Natural killer cell (primary cell): Measurements from ENCODE around the gene TMEM38A. TPM values are rescaled to one million over a fixed set of nuclear protein-coding genes. Genes with fewer than 3 reads are reported as not detected.

Source experiments
- ATAC-seq, 3 donors: fragments of 150-1000 bp in 2 of 3; fragments of 200-7000 bp in 1 of 3; cut with Tn5 transposase; 1 replicate in 1 of 3; 2 replicates in 2 of 3; pipeline ENCODE4 v1.10.0; 2021; ENCODE audit warnings: mild to moderate bottlenecking in 2 of 3, moderate library complexity in 2 of 3
- DNase-seq, 2 donors: peaks; one replicate each; pipeline versions ENCODE4 v3.0.0 to v3.0.0-alpha.2; 2013 to 2021; ENCODE audit warnings: mixed read lengths in 1 of 2
- H3K27ac ChIP-seq: one replicate; pipeline ENCODE4 v1.5.1; 2013; ENCODE audit warnings: mild to moderate bottlenecking, low read length
- H3K27me3 ChIP-seq: one replicate; pipeline ENCODE4 v1.6.1; 2013; ENCODE audit warnings: low read length; ENCODE audit not compliant: control insufficient read depth, insufficient read depth
- H3K36me3 ChIP-seq: one replicate; pipeline ENCODE4 v1.6.1; 2013; ENCODE audit warnings: low read length; ENCODE audit not compliant: control insufficient read depth, insufficient read depth
- H3K4me1 ChIP-seq: one replicate; pipeline ENCODE4 v1.6.1; 2013; ENCODE audit warnings: low read length; ENCODE audit not compliant: control insufficient read depth, insufficient read depth
- H3K4me3 ChIP-seq: one replicate; pipeline ENCODE4 v1.5.1; 2013; ENCODE audit warnings: low read length
- H3K9me3 ChIP-seq: one replicate; pipeline ENCODE4 v1.6.1; 2013; ENCODE audit warnings: low read length; ENCODE audit not compliant: control insufficient read depth, insufficient read depth
- H3K27ac Mint-ChIP-seq, 2 donors: one replicate each; pipeline ENCODE4 v1.8.0; 2022; ENCODE audit warnings: mild to moderate bottlenecking in 2 of 2, mixed read lengths in 2 of 2, moderate library complexity in 1 of 2
- H3K27me3 Mint-ChIP-seq, 2 donors: one replicate each; pipeline ENCODE4 v1.8.0; 2022; ENCODE audit warnings: low read depth in 2 of 2, mixed read lengths in 2 of 2
- H3K36me3 Mint-ChIP-seq: one replicate; pipeline ENCODE4 v1.8.0; 2022; ENCODE audit warnings: mixed read lengths
- H3K4me1 Mint-ChIP-seq, 2 donors: one replicate each; pipeline ENCODE4 v1.8.0; 2022; ENCODE audit warnings: mixed read lengths in 2 of 2
- H3K4me3 Mint-ChIP-seq: one replicate; pipeline ENCODE4 v1.8.0; 2022; ENCODE audit warnings: mild to moderate bottlenecking, moderate library complexity, mixed read lengths
- H3K9me3 Mint-ChIP-seq, 2 donors: one replicate each; pipeline ENCODE4 v1.8.0; 2022; ENCODE audit warnings: mixed read lengths in 2 of 2
- WGBS: methylation state at CpG from one replicate; pipeline ENCODE4 v1.1.7; 2013; ENCODE audit warnings: missing lambda C conversion rate; ENCODE audit not compliant: insufficient coverage; 5-methylcytosine and 5-hydroxymethylcytosine counted together
- intact Hi-C: fragments of 100-400 bp; cut with micrococcal nuclease; formaldehyde crosslinking; loops from one replicate; pipeline ENCODE4 v1.14.2; 2022
- total RNA-seq, 4 donors: library from RNA; stranded (reverse); fragments of 120-200 nt in 1 of 4; gene quantifications; one replicate each; pipeline versions ENCODE4 v1.2.3 to v1.2.4, GENCODE V29; 2013 to 2022
- TF ChIP-seq, protein P1 (sequence below): fragments of 200-600 bp; IDR thresholded peaks from one replicate; pipeline ENCODE4 v1.8.0; 2022; ENCODE audit warnings: antibody characterized with exemption

TMEM38A gene
- total RNA-seq, 3 donors from 2014 or later (not counting 1 experiment from before 2014, with no cell fraction given): 0.29 to 2.2 (median 0.89) TPM

DNA sequence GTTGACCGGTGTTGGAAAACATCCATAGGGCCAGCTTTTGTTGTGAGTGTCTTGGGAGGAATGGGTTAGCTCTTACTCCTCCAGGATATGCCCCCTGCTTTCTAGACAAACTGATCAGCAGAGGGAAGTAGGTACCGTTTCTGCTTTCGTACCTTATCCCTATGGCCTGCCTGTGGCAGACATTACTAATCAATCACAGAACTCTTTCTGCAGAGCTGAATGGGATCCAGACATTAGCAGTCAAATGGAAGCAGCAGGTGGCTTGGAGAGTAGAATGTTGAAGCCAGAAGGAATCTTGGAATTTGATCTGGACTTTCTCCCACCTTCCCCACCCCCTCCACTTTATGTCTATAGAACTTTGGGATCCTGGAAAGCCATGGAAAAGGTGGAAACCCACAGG is 75.8 kb downstream of the TMEM38A start:
- H3K9me3 ChIP-seq: no peaks in the 10 kb centered on the region
- Mint-ChIP-seq H3K9me3 (no peaks in the 10 kb centered on the region), H3K36me3 (no peaks in the 10 kb centered on the region), H3K4me1 (no peaks in the 10 kb centered on the region), H3K4me3 (no peak overlapping the region), H3K27me3 (peaks cover 7% of the 10 kb centered on the region in 2 donors), H3K27ac (no peak overlapping the region)
- intact Hi-C loops: no loop called here
- no peaks in the 10 kb centered on the region for H3K36me3 ChIP-seq
- H3K27me3 ChIP-seq: no peaks in the 10 kb centered on the region
- WGBS: 69% methylated on average over 3 of the region's 3 CpGs
- no peak for ATAC-seq
- no peak for DNase-seq
- no peak overlapping the region for H3K4me3 ChIP-seq
- TF ChIP-seq, protein P1, sequence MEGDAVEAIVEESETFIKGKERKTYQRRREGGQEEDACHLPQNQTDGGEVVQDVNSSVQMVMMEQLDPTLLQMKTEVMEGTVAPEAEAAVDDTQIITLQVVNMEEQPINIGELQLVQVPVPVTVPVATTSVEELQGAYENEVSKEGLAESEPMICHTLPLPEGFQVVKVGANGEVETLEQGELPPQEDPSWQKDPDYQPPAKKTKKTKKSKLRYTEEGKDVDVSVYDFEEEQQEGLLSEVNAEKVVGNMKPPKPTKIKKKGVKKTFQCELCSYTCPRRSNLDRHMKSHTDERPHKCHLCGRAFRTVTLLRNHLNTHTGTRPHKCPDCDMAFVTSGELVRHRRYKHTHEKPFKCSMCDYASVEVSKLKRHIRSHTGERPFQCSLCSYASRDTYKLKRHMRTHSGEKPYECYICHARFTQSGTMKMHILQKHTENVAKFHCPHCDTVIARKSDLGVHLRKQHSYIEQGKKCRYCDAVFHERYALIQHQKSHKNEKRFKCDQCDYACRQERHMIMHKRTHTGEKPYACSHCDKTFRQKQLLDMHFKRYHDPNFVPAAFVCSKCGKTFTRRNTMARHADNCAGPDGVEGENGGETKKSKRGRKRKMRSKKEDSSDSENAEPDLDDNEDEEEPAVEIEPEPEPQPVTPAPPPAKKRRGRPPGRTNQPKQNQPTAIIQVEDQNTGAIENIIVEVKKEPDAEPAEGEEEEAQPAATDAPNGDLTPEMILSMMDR: no peak
- no peak overlapping the region for H3K27ac ChIP-seq
- H3K4me1 ChIP-seq: no peaks in the 10 kb centered on the region

- Mint-ChIP-seq H3K4me1 (no peaks in the 10 kb centered on the region), H3K9me3 (no peaks in the 10 kb centered on the region), H3K27me3 (peaks cover 7% of the 10 kb centered on the region in 2 donors), H3K27ac (no peak overlapping the region), H3K36me3 (no peaks in the 10 kb centered on the region), H3K4me3 (no peak overlapping the region)
- WGBS: 65% methylated on average over 3 of the region's 4 CpGs
- TF ChIP-seq, protein P1: no peak
- DNase-seq (no peak), ATAC-seq (no peak)
- Histone ChIP-seq H3K4me1 (no peaks in the 10 kb centered on the region), H3K9me3 (no peaks in the 10 kb centered on the region), H3K4me3 (no peak overlapping the region), H3K27ac (no peak overlapping the region), H3K27me3 (no peaks in the 10 kb centered on the region), H3K36me3 (no peaks in the 10 kb centered on the region)
- intact Hi-C loops: no loop called here
Measured at GRCh38 chr19:16737911-16738310, 77.0 kb downstream of the TMEM38A start.

DNA sequence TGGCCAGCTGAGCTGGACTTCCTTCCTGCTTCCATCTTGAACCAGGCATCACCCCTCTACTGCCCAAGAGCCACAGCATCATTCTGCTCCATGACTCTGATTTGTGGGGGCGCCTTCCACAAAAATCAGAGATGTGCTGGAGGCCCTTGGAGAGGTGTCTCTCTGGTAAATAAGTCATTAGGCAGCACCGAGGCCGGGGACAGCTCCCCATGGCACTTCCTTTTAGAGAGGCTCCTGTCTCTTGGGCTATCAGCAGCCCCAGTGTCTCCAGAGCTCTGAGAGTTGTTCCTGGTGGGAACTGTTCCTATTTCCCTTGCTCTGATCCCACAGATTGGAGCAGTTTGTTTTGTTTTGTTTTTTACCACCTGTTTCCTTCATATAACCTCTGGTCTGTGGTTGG is 78.6 kb downstream of the TMEM38A start:
- no peak overlapping the region for H3K4me3 ChIP-seq
- TF ChIP-seq, protein P1: no peak
- 27% methylated on average over 3 of the region's 3 CpGs for WGBS
- Mint-ChIP-seq H3K36me3 (no peaks in the 10 kb centered on the region), H3K4me1 (no peaks in the 10 kb centered on the region), H3K27me3 (peaks cover 4 to 7% of the 10 kb centered on the region in 2 donors), H3K9me3 (no peaks in the 10 kb centered on the region), H3K4me3 (no peak overlapping the region), H3K27ac (no peak overlapping the region)
- H3K27ac ChIP-seq: no peak overlapping the region
- no peaks in the 10 kb centered on the region for H3K9me3 ChIP-seq
- no peaks in the 10 kb centered on the region for H3K4me1 ChIP-seq
- intact Hi-C loops: no loop called here
- ATAC-seq (no peak), DNase-seq (no peak)
- no peaks in the 10 kb centered on the region for H3K27me3 ChIP-seq
- no peaks in the 10 kb centered on the region for H3K36me3 ChIP-seq

Other genes starting within 250 kb of the TMEM38A start
- 100 to 1,000 TPM in 1 of 3 donors, 10 to 100 TPM in 2; 92.2 to 120 (median 99.3) TPM for gene EPS15L1, start 189.2 kb upstream of the TMEM38A start, total RNA-seq
- not detected for gene CALR3, start 165.0 kb upstream of the TMEM38A start, total RNA-seq
- gene C19orf44, start 164.7 kb upstream of the TMEM38A start, total RNA-seq: 1 to 10 TPM; 1.2 to 2.8 (median 1.4) TPM
- 10 to 100 TPM; 46.5 to 70.8 (median 68.2) TPM for gene CHERP, start 118.7 kb upstream of the TMEM38A start, total RNA-seq
- 10 to 100 TPM; 53.2 to 55.5 (median 54.2) TPM for gene SLC35E1, start 88.7 kb upstream of the TMEM38A start, total RNA-seq
- 10 to 100 TPM; 34.7 to 47.5 (median 47.3) TPM for gene MED26, start 32.9 kb upstream of the TMEM38A start, total RNA-seq
- 10 to 100 TPM; 63.2 to 88.4 (median 76.0) TPM for gene SMIM7, start 995 bp upstream of the TMEM38A start, total RNA-seq
- gene NWD1, start 58.7 kb downstream of the TMEM38A start, total RNA-seq: under 1 TPM in 2 of 3 donors, not detected in 1; 0.05 TPM
- 10 to 100 TPM; 58.4 to 70.1 (median 60.2) TPM for gene SIN3B, start 168.3 kb downstream of the TMEM38A start, total RNA-seq
- gene F2RL3, start 227.9 kb downstream of the TMEM38A start, total RNA-seq: under 1 TPM; 0.24 to 0.39 (median 0.28) TPM